Measurements from ENCODE around the gene AIFM3. TPM values are rescaled to one million over a fixed set of nuclear protein-coding genes. Genes with fewer than 3 reads are reported as not detected.

AIFM3 gene
- total and polyA plus RNA-seq, 2 of the 13 experiments (the other 11 are each of a cell fraction or from before 2014, with no cell fraction given): 9.0 to 15.3 TPM

DNA sequence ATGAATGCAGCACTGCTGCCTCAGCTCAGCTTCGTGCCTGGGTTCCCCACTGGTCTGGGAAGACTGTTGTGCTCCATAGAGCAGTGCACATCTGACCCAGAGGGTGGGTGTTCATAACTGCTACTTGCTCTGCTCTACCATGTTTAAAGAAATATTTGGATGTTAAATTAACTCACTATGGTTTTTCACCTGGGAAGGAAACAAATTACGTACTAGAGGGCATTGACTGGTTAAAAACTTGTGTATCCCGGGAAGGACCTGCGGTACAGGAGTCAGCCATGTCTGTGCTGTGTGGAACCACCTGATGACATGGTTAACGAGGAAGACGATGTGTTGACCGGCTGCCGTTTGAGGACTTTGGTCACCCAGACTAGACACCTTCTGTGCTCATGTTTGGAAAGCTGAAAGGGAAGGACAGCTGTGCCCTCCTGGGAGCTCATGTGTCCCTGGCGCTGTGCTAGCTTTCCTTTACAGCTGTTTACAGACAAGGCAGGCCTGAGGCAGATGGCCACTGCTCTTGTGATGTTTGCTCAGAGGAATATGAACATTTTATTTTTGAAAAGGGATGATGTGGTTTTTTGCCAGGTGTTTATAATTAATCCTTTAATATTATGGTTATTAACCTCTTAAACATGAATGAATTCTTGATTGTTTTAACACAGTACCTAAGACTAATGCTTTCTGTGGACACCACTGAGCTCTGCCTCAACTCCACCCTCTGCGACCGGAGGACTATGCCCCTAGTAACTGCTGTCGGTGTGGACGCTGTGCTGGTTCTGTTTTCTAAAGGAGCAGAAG is 14.3 kb upstream of the AIFM3 start (continued):
- TF ChIP-seq, protein P1, sequence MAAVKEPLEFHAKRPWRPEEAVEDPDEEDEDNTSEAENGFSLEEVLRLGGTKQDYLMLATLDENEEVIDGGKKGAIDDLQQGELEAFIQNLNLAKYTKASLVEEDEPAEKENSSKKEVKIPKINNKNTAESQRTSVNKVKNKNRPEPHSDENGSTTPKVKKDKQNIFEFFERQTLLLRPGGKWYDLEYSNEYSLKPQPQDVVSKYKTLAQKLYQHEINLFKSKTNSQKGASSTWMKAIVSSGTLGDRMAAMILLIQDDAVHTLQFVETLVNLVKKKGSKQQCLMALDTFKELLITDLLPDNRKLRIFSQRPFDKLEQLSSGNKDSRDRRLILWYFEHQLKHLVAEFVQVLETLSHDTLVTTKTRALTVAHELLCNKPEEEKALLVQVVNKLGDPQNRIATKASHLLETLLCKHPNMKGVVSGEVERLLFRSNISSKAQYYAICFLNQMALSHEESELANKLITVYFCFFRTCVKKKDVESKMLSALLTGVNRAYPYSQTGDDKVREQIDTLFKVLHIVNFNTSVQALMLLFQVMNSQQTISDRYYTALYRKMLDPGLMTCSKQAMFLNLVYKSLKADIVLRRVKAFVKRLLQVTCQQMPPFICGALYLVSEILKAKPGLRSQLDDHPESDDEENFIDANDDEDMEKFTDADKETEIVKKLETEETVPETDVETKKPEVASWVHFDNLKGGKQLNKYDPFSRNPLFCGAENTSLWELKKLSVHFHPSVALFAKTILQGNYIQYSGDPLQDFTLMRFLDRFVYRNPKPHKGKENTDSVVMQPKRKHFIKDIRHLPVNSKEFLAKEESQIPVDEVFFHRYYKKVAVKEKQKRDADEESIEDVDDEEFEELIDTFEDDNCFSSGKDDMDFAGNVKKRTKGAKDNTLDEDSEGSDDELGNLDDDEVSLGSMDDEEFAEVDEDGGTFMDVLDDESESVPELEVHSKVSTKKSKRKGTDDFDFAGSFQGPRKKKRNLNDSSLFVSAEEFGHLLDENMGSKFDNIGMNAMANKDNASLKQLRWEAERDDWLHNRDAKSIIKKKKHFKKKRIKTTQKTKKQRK (IDR thresholded peaks at IDR 0.05; ENCODE audit: low read length): no peak
- peak; percentile 42; the same call in 1 of the 2 replicates for TF ChIP-seq YEATS4 (CRISPR knock-in tag; IDR thresholded peaks at IDR 0.05; ENCODE audit: borderline replicate concordance)
- peak; percentile 45; the same call in 1 of the 2 replicates for TF ChIP-seq RXRB (CRISPR knock-in tag; IDR thresholded peaks at IDR 0.05; ENCODE audit: borderline replicate concordance)
- TF ChIP-seq, protein P2, sequence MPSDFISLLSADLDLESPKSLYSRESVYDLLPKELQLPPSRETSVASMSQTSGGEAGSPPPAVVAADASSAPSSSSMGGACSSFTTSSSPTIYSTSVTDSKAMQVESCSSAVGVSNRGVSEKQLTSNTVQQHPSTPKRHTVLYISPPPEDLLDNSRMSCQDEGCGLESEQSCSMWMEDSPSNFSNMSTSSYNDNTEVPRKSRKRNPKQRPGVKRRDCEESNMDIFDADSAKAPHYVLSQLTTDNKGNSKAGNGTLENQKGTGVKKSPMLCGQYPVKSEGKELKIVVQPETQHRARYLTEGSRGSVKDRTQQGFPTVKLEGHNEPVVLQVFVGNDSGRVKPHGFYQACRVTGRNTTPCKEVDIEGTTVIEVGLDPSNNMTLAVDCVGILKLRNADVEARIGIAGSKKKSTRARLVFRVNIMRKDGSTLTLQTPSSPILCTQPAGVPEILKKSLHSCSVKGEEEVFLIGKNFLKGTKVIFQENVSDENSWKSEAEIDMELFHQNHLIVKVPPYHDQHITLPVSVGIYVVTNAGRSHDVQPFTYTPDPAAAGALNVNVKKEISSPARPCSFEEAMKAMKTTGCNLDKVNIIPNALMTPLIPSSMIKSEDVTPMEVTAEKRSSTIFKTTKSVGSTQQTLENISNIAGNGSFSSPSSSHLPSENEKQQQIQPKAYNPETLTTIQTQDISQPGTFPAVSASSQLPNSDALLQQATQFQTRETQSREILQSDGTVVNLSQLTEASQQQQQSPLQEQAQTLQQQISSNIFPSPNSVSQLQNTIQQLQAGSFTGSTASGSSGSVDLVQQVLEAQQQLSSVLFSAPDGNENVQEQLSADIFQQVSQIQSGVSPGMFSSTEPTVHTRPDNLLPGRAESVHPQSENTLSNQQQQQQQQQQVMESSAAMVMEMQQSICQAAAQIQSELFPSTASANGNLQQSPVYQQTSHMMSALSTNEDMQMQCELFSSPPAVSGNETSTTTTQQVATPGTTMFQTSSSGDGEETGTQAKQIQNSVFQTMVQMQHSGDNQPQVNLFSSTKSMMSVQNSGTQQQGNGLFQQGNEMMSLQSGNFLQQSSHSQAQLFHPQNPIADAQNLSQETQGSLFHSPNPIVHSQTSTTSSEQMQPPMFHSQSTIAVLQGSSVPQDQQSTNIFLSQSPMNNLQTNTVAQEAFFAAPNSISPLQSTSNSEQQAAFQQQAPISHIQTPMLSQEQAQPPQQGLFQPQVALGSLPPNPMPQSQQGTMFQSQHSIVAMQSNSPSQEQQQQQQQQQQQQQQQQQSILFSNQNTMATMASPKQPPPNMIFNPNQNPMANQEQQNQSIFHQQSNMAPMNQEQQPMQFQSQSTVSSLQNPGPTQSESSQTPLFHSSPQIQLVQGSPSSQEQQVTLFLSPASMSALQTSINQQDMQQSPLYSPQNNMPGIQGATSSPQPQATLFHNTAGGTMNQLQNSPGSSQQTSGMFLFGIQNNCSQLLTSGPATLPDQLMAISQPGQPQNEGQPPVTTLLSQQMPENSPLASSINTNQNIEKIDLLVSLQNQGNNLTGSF (CRISPR knock-in tag; IDR thresholded peaks at IDR 0.05): no peak
- TF ChIP-seq SOX5 (CRISPR knock-in tag; IDR thresholded peaks at IDR 0.05; ENCODE audit: borderline replicate concordance): peak; percentile 50; the same call in 1 of the 2 replicates
- TF ChIP-seq, protein P3, sequence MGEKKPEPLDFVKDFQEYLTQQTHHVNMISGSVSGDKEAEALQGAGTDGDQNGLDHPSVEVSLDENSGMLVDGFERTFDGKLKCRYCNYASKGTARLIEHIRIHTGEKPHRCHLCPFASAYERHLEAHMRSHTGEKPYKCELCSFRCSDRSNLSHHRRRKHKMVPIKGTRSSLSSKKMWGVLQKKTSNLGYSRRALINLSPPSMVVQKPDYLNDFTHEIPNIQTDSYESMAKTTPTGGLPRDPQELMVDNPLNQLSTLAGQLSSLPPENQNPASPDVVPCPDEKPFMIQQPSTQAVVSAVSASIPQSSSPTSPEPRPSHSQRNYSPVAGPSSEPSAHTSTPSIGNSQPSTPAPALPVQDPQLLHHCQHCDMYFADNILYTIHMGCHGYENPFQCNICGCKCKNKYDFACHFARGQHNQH (CRISPR knock-in tag; IDR thresholded peaks at IDR 0.05): peak; percentile 35; the same call in 1 of the 2 replicates
- TF ChIP-seq, protein P4, sequence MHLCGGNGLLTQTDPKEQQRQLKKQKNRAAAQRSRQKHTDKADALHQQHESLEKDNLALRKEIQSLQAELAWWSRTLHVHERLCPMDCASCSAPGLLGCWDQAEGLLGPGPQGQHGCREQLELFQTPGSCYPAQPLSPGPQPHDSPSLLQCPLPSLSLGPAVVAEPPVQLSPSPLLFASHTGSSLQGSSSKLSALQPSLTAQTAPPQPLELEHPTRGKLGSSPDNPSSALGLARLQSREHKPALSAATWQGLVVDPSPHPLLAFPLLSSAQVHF (CRISPR knock-in tag; IDR thresholded peaks at IDR 0.05): no peak
- TF ChIP-seq HNF4A (CRISPR knock-in tag; IDR thresholded peaks at IDR 0.05): peak; percentile 90
- TF ChIP-seq NFIB (CRISPR knock-in tag; IDR thresholded peaks at IDR 0.05; ENCODE audit: borderline replicate concordance): no peak
- TF ChIP-seq NCOR1 (IDR thresholded peaks at IDR 0.05; ENCODE audit: borderline replicate concordance, low read length): peak; percentile 66; the same call in 1 of the 2 replicates
- TF ChIP-seq ZNF546 (CRISPR knock-in tag; conservative IDR thresholded peaks at IDR 0.05): no peak
- TF ChIP-seq, protein P5, sequence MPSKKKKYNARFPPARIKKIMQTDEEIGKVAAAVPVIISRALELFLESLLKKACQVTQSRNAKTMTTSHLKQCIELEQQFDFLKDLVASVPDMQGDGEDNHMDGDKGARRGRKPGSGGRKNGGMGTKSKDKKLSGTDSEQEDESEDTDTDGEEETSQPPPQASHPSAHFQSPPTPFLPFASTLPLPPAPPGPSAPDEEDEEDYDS (CRISPR knock-in tag; IDR thresholded peaks at IDR 0.05): peak; percentile 17; the same call in 1 of the 2 replicates
